ENCODE results near the gene EIF2S1. TPM values are rescaled to one million over a fixed set of nuclear protein-coding genes. Genes with fewer than 3 reads are reported as not detected.
"Not testable (repeated sequence)": the region's sequence is repeated elsewhere in the genome, so short reads cannot be mapped to it uniquely, and the experiment has no call there.

Gene EIF2S1
- total RNA-seq: 35.3 TPM
- 100 to 1,000 TPM; 128 to 172 (median 132) TPM for polyA plus RNA-seq

DNA sequence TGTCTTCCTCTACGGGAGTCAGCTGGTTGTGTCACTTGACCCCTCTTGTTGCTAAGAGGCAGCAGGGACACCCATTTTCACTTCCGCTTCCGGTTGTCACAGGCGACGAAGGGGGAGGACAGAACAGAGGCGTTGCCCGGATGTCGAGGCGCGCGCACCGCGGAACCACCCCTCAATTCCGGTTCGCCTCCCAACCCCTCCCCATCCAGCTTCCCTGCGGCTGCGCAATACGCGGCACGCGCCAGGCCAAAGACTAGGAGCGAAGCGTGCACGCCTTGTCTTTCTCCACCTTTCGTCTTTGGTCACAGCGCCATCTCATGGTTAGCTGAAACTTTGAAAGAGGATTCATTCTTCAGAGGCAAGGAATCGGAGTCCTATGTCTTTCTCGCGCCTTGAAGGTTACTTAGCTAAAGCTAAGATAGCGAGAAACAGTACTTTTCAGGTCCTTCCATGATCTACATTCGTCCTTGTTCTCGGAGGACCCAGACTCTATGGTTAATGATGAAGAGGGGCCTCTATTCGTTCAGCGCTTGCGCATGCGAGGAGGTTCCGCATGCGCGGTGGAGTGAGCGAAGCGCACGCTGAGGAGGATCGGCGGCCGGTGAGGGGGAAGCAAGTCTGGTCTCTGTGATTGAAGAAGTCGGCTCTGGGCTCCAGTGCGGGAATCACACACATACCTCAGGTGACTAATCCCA, at the start of gene EIF2S1, which contains the start of gene ATP6V1D:
TSS of gene EIF2S1 (plus strand) at position 554 of the 695 bp plus-strand sequence. CDS start 4,440 bp downstream, outside the sequence.
TSS of gene ATP6V1D (minus strand) at position 30 of the 695 bp plus-strand sequence. CDS start 106 bp downstream, outside the sequence.
- peak within 1 kb of the TSS; percentile 97 to 100 (median 98) for H3K4me3 Mint-ChIP-seq
- no peaks in the 10 kb centered on the region for H3K36me3 Mint-ChIP-seq
- Histone ChIP-seq H3K4me3 (ENCODE audit: low read depth, low read length) (peak within 1 kb of the TSS; percentile 86), H3K27ac (ENCODE audit: insufficient read depth, low read length, poor library complexity, severe bottlenecking) (peak within 1 kb of the TSS; percentile 93), H3K4me1 (ENCODE audit: control insufficient read depth, insufficient read depth, low read length, poor library complexity, severe bottlenecking) (peaks cover 56% of the 10 kb centered on the region), H3K27me3 (ENCODE audit: control insufficient read depth, insufficient read depth, low read length) (no peaks in the 10 kb centered on the region), H3K36me3 (ENCODE audit: control insufficient read depth, insufficient read depth, low read length) (peaks cover 11% of the 10 kb centered on the region), H3K9me3 (ENCODE audit: control insufficient read depth in 2 of 2, low read length in 2 of 2) (no peaks in the 10 kb centered on the region)
- H3K9me3 Mint-ChIP-seq: peaks cover 0 to 2% (median 0%) of the 10 kb centered on the region in 7 donors
- no peaks in the 10 kb centered on the region for H3K27me3 Mint-ChIP-seq
- H3K27ac Mint-ChIP-seq: peak within 1 kb of the TSS; percentile 95 to 99 (median 99)
- ATAC-seq (ENCODE audit: low read depth in 2 of 2) (peak; percentile 89 to 90), DNase-seq (peak; percentile 100)
- H3K4me1 Mint-ChIP-seq: peaks cover 28 to 92% (median 65%) of the 10 kb centered on the region in 4 donors

DNA sequence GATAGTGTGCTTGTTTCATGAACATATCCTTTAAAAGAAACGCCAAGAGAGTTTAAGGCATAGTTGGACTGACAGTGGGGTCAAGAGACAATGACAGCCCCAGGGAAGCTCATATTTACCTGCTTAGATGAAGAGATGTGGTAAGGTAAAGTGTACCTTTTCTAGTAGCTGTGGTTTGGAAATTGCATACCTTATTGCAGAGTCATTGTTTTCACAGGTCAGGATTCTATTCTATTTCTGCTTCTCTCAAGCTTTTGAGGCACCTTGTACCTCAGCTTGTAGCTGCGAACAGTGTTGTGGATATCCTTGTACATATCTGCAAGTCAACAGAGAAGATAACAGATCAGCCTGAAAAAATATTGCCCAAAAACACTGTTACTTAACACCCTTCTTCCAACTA, 48.3 kb upstream of the EIF2S1 start:
- peaks cover 11% of the 10 kb centered on the region for H3K36me3 ChIP-seq (ENCODE audit: control insufficient read depth, insufficient read depth, low read length)
- Mint-ChIP-seq H3K27ac (no peak overlapping the region), H3K27me3 (no peaks in the 10 kb centered on the region), H3K9me3 (no peaks in the 10 kb centered on the region), H3K4me3 (no peak overlapping the region), H3K36me3 (peaks cover 22% of the 10 kb centered on the region), H3K4me1 (peaks cover 0 to 2% (median under 1%) of the 10 kb centered on the region in 4 donors)
- ATAC-seq (ENCODE audit: low read depth in 2 of 2) (no peak), DNase-seq (no peak)
- H3K27ac ChIP-seq (ENCODE audit: insufficient read depth, low read length, poor library complexity, severe bottlenecking): no peak overlapping the region
- H3K4me3 ChIP-seq (ENCODE audit: low read depth, low read length): no peak overlapping the region
- H3K9me3 ChIP-seq (ENCODE audit: control insufficient read depth in 2 of 2, low read length in 2 of 2): no peaks in the 10 kb centered on the region
- H3K27me3 ChIP-seq (ENCODE audit: control insufficient read depth, insufficient read depth, low read length): no peaks in the 10 kb centered on the region
- H3K4me1 ChIP-seq (ENCODE audit: control insufficient read depth, insufficient read depth, low read length, poor library complexity, severe bottlenecking): no peaks in the 10 kb centered on the region

DNA sequence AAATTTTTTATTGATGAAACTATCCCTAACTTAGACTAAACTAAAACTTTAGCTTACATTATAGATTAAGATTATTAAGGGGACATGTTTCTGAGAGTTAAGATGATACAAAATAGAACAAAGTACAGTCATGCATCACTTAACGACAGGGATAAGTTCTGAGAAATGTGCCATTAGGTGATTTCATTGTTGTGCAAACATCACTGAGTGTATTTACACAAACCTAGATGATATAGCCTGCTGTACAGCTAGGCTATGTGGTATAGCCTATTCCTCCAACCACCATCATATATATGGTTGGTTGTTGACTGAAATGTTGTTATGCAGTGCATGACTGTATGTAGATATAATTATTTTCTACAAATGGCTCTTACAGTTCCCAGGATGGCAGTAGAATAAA, 47.0 kb upstream of the EIF2S1 start:
- H3K4me1 Mint-ChIP-seq: peaks cover 0 to 2% (median 0%) of the 10 kb centered on the region in 4 donors
- peaks cover 11% of the 10 kb centered on the region for H3K36me3 ChIP-seq (ENCODE audit: control insufficient read depth, insufficient read depth, low read length)
- H3K36me3 Mint-ChIP-seq: peaks cover 15% of the 10 kb centered on the region
- no peaks in the 10 kb centered on the region for H3K9me3 Mint-ChIP-seq
- no peak overlapping the region for H3K27ac ChIP-seq (ENCODE audit: insufficient read depth, low read length, poor library complexity, severe bottlenecking)
- H3K27me3 ChIP-seq (ENCODE audit: control insufficient read depth, insufficient read depth, low read length): no peaks in the 10 kb centered on the region
- H3K4me1 ChIP-seq (ENCODE audit: control insufficient read depth, insufficient read depth, low read length, poor library complexity, severe bottlenecking): no peaks in the 10 kb centered on the region
- ATAC-seq (ENCODE audit: low read depth in 2 of 2): no peak
- no peaks in the 10 kb centered on the region for H3K27me3 Mint-ChIP-seq
- no peak overlapping the region for H3K27ac Mint-ChIP-seq
- no peaks in the 10 kb centered on the region for H3K9me3 ChIP-seq (ENCODE audit: control insufficient read depth in 2 of 2, low read length in 2 of 2)
- no peak overlapping the region for H3K4me3 Mint-ChIP-seq
- no peak for DNase-seq
- H3K4me3 ChIP-seq (ENCODE audit: low read depth, low read length): no peak overlapping the region

GRCh38 chr14:67317822-67318221, 42.3 kb upstream of the EIF2S1 start:
- no peaks in the 10 kb centered on the region for H3K27me3 Mint-ChIP-seq
- no peaks in the 10 kb centered on the region for H3K27me3 ChIP-seq (ENCODE audit: control insufficient read depth, insufficient read depth, low read length)
- no peaks in the 10 kb centered on the region for H3K9me3 Mint-ChIP-seq
- no peak overlapping the region for H3K27ac ChIP-seq (ENCODE audit: insufficient read depth, low read length, poor library complexity, severe bottlenecking)
- H3K27ac Mint-ChIP-seq: peak overlapping the region in 1 of 3 donors; percentile 52
- DNase-seq (no peak), ATAC-seq (ENCODE audit: low read depth in 2 of 2) (no peak)
- no peak overlapping the region for H3K4me3 ChIP-seq (ENCODE audit: low read depth, low read length)
- no peak overlapping the region for H3K4me3 Mint-ChIP-seq
- H3K36me3 ChIP-seq (ENCODE audit: control insufficient read depth, insufficient read depth, low read length): peaks cover 25% of the 10 kb centered on the region
- H3K36me3 Mint-ChIP-seq: peaks cover 4% of the 10 kb centered on the region
- peaks cover 0 to 2% (median 0%) of the 10 kb centered on the region in 4 donors for H3K4me1 Mint-ChIP-seq
- H3K9me3 ChIP-seq (ENCODE audit: control insufficient read depth in 2 of 2, low read length in 2 of 2): no peaks in the 10 kb centered on the region
- H3K4me1 ChIP-seq (ENCODE audit: control insufficient read depth, insufficient read depth, low read length, poor library complexity, severe bottlenecking): no peaks in the 10 kb centered on the region

DNA sequence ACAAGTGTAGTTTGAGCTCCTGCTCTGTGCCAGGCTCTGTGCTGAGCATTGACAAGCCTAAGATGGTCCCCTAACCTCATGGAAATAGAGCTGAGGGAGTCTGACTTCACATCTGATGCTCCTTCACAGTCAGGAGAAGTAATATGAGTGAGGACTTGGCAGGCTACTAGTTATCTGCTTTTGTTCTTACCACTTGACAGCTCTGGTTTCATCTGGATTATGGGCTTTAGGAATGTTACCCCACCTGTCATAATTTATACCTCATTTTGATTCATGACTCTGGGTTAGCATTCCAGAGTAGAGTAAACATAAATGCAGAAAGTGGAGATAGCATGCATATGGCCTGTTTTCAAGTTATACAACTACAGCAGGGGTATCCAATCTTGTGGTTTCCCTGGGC, 41.0 kb upstream of the EIF2S1 start:
- DNase-seq (no peak), ATAC-seq (ENCODE audit: low read depth in 2 of 2) (no peak)
- Mint-ChIP-seq H3K4me1 (no peaks in the 10 kb centered on the region), H3K36me3 (peaks cover 5% of the 10 kb centered on the region), H3K27ac (no peak overlapping the region), H3K9me3 (no peaks in the 10 kb centered on the region), H3K4me3 (no peak overlapping the region), H3K27me3 (no peaks in the 10 kb centered on the region)
- H3K27me3 ChIP-seq (ENCODE audit: control insufficient read depth, insufficient read depth, low read length): no peaks in the 10 kb centered on the region
- no peaks in the 10 kb centered on the region for H3K9me3 ChIP-seq (ENCODE audit: control insufficient read depth in 2 of 2, low read length in 2 of 2)
- no peak overlapping the region for H3K27ac ChIP-seq (ENCODE audit: insufficient read depth, low read length, poor library complexity, severe bottlenecking)
- H3K4me3 ChIP-seq (ENCODE audit: low read depth, low read length): no peak overlapping the region
- H3K36me3 ChIP-seq (ENCODE audit: control insufficient read depth, insufficient read depth, low read length): peaks cover 24% of the 10 kb centered on the region
- no peaks in the 10 kb centered on the region for H3K4me1 ChIP-seq (ENCODE audit: control insufficient read depth, insufficient read depth, low read length, poor library complexity, severe bottlenecking)

DNA sequence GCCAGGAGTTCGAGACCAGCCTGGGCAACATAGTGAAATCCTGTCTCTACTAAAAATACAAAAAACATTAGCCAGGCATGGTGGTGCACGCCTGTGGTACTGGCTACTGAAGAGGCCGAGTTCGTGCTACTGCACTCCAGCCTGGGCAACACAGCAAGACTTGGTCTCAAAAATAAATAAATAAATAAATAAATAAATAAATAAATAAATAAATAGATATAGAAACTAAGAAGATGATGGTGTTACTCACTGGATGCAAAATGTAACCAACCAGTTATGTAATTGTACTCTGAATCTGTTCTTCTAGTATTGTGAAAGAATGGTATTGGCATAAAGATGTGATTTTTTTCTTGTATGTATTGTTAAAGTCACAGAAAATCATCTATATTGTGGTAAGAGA, 30.5 kb upstream of the EIF2S1 start:
- peaks cover 32% of the 10 kb centered on the region for H3K36me3 Mint-ChIP-seq

DNA sequence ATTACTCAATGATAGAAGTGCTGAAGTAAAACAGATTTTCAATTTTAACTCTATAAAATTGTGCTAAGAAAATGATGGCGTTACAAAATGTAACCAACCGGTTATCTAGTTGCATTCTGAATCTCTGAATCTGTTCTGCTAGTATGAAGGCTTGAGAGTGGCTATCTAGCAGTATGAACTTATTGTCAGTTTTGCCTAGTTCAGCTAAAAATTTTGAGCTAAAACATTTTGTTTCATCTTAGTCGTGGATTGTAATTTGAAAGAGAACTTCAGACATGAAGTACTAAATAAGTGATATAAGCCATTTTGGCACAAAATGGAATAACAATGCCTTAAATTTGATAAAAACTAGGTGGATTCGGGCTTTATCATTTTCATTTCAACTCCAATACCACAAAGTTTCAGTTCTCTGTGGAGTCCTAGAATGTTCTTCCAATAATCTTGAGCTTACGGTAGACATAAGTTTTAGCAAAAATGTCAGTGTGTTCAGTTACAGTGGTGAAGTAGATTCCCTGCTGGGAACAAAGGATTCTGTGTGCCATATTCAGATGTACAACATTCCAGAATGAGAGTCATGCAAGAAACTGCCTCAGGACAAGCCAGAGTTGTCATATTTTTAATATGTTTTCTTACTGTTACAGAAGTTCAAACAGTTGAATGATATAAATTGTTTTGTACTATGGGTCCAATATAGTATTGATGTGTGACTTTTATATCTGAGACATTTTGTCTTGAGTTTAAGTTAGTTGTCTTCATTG, 28.6 kb upstream of the EIF2S1 start:
- Mint-ChIP-seq H3K27ac (no peak overlapping the region), H3K36me3 (peaks cover 31% of the 10 kb centered on the region), H3K4me3 (no peak overlapping the region), H3K9me3 (no peaks in the 10 kb centered on the region), H3K4me1 (no peaks in the 10 kb centered on the region), H3K27me3 (no peaks in the 10 kb centered on the region)
- Histone ChIP-seq H3K27ac (ENCODE audit: insufficient read depth, low read length, poor library complexity, severe bottlenecking) (no peak overlapping the region), H3K27me3 (ENCODE audit: control insufficient read depth, insufficient read depth, low read length) (no peaks in the 10 kb centered on the region), H3K4me1 (ENCODE audit: control insufficient read depth, insufficient read depth, low read length, poor library complexity, severe bottlenecking) (no peaks in the 10 kb centered on the region), H3K36me3 (ENCODE audit: control insufficient read depth, insufficient read depth, low read length) (peaks cover 37% of the 10 kb centered on the region), H3K4me3 (ENCODE audit: low read depth, low read length) (no peak overlapping the region), H3K9me3 (ENCODE audit: control insufficient read depth in 2 of 2, low read length in 2 of 2) (no peaks in the 10 kb centered on the region)
- ATAC-seq (ENCODE audit: low read depth in 2 of 2) (no peak), DNase-seq (no peak)

More for the DNA sequence above, 30.5 kb upstream of the EIF2S1 start:
- H3K27ac Mint-ChIP-seq; H3K27me3 Mint-ChIP-seq; H3K9me3 Mint-ChIP-seq; H3K4me3 Mint-ChIP-seq; H3K4me1 Mint-ChIP-seq; H3K27me3 ChIP-seq (ENCODE audit: control insufficient read depth, insufficient read depth, low read length); DNase-seq; ATAC-seq (ENCODE audit: low read depth in 2 of 2); H3K4me3 ChIP-seq (ENCODE audit: low read depth, low read length); H3K4me1 ChIP-seq (ENCODE audit: control insufficient read depth, insufficient read depth, low read length, poor library complexity, severe bottlenecking); H3K27ac ChIP-seq (ENCODE audit: insufficient read depth, low read length, poor library complexity, severe bottlenecking); H3K9me3 ChIP-seq (ENCODE audit: control insufficient read depth in 2 of 2, low read length in 2 of 2): not testable (repeated sequence)
- H3K36me3 ChIP-seq (ENCODE audit: control insufficient read depth, insufficient read depth, low read length): peaks cover 31% of the 10 kb centered on the region
